SK-N-SH (cell line): ENCODE results near the gene SETDB2. TPM values are rescaled to one million over a fixed set of nuclear protein-coding genes. Genes with fewer than 3 reads are reported as not detected.

Experiments
- CTCF ChIA-PET: fragments of 300-600, 350-600 bp; formaldehyde crosslinking; extraction: SDS; loops from one replicate; lab custom pipeline; 2021; lab: Yijun Ruan, JAX
- POLR2A ChIA-PET: fragments of 350-600 bp; sonication (Branson Sonifier 250); formaldehyde crosslinking; extraction: SDS; loops from one replicate; lab custom pipeline; 2020; ENCODE audit warnings: antibody characterized with exemption, inconsistent platforms; lab: Yijun Ruan, JAX
- DNase-seq: peaks from one replicate; pipeline ENCODE4 v3.0.0; 2012
- H2AFZ ChIP-seq: fragments of 200-600 bp; sonication (generic); 2 replicates; pipeline ENCODE4 v1.8.1; 2016; ENCODE audit warnings: antibody characterized with exemption, mild to moderate bottlenecking, low read depth
- H3F3A ChIP-seq: fragments of 200-600 bp; sonication (generic); replicated peaks from 2 replicates; pipeline ENCODE3; 2016; ENCODE audit warnings: antibody characterized with exemption, mild to moderate bottlenecking; ENCODE audit not compliant: insufficient read depth
- H3K27ac ChIP-seq, 2 experiments: fragments of 200-500 bp in 1 of 2; fragments of 200-600 bp in 1 of 2; sonication (Bioruptor generic) in 1 of 2; sonication (generic), shearing (Covaris generic) in 1 of 2; 2 replicates each; pipeline versions ENCODE4 v1.5.1 to v1.6.1; 2014 to 2016; ENCODE audit warnings: low read depth in 2 of 2, inconsistent platforms in 1 of 2, low read length in 1 of 2, mild to moderate bottlenecking in 1 of 2, mixed read lengths in 1 of 2
- H3K27me3 ChIP-seq: fragments of 200-600 bp; sonication (generic), shearing (Covaris generic); 2 replicates; pipeline ENCODE4 v1.6.1; 2016; ENCODE audit warnings: mixed run types; ENCODE audit not compliant: insufficient read depth
- H3K36me3 ChIP-seq, 2 experiments: fragments of 200-500 bp in 1 of 2; fragments of 200-600 bp in 1 of 2; sonication (Bioruptor generic) in 1 of 2; sonication (generic) in 1 of 2; replicated peaks in 1 of 2; 2 replicates each; pipeline versions ENCODE3 to v1.5.1; 2014 to 2016; ENCODE audit warnings: low read length in 1 of 2, mild to moderate bottlenecking in 1 of 2; ENCODE audit not compliant: insufficient read depth in 2 of 2, control insufficient read depth in 1 of 2
- H3K4me1 ChIP-seq, 2 experiments: fragments of 200-500 bp in 1 of 2; fragments of 200-600 bp in 1 of 2; sonication (Bioruptor generic) in 1 of 2; sonication (generic), shearing (Covaris generic) in 1 of 2; 2 replicates each; pipeline versions ENCODE4 v1.5.1 to v1.6.1; 2014 to 2016; ENCODE audit warnings: low read depth in 1 of 2, low read length in 1 of 2, mixed run types in 1 of 2; ENCODE audit not compliant: insufficient read depth in 2 of 2, control insufficient read depth in 1 of 2
- H3K4me2 ChIP-seq: fragments of 200-600 bp; sonication (generic), shearing (Covaris generic); 2 replicates; pipeline ENCODE4 v1.6.1; 2017; ENCODE audit warnings: mixed run types
- H3K4me3 ChIP-seq, 2 experiments: fragments of 200-500 bp in 1 of 2; fragments of 200-600 bp in 1 of 2; sonication (Bioruptor generic) in 1 of 2; sonication (generic), shearing (Covaris generic) in 1 of 2; 2 replicates each; pipeline versions ENCODE4 v1.5.1 to v1.8.1; 2014 to 2016; ENCODE audit warnings: low read depth in 2 of 2, inconsistent platforms in 1 of 2, low read length in 1 of 2, mild to moderate bottlenecking in 1 of 2, mixed read lengths in 1 of 2, moderate library complexity in 1 of 2
- H3K79me2 ChIP-seq: fragments of 200-600 bp; sonication (generic); 2 replicates; pipeline ENCODE4 v1.8.1; 2017; ENCODE audit warnings: mild to moderate bottlenecking; ENCODE audit not compliant: insufficient read depth
- H3K9ac ChIP-seq: fragments of 200-600 bp; sonication (generic); 2 replicates; pipeline ENCODE4 v1.6.1; 2017; ENCODE audit warnings: mixed run types
- H3K9me2 ChIP-seq: fragments of 200-600 bp; sonication (generic); 2 replicates; pipeline ENCODE4 v1.6.1; 2017; ENCODE audit warnings: mixed run types
- H3K9me3 ChIP-seq: fragments of 200-600 bp; sonication (generic); 2 replicates; pipeline ENCODE4 v1.6.1; 2017; ENCODE audit warnings: mixed run types, mild to moderate bottlenecking, moderate library complexity
- H4K20me1 ChIP-seq: fragments of 200-600 bp; sonication (generic); 2 replicates; pipeline ENCODE4 v1.6.1; 2017; ENCODE audit warnings: mild to moderate bottlenecking, mixed run types; ENCODE audit not compliant: insufficient read depth
- CHD2 ChIP-seq: fragments of 150-350 bp; IDR thresholded peaks from 2 replicates; pipeline ENCODE4 v1.6.1; 2018; ENCODE audit warnings: low read length; ENCODE audit not compliant: partially characterized antibody
- CTCF ChIP-seq: fragments of 200-600 bp; sonication (generic); IDR thresholded peaks from 2 replicates; pipeline ENCODE4 v1.6.1; 2017; ENCODE audit warnings: antibody characterized with exemption, mild to moderate bottlenecking, moderate library complexity
- EZH2phosphoT487 ChIP-seq: fragments of 200-600 bp; sonication (generic); IDR thresholded peaks from 2 replicates; pipeline ENCODE4 v1.6.1; 2017; ENCODE audit warnings: low read depth, mixed run types, mild to moderate bottlenecking, antibody characterized with exemption, moderate library complexity, borderline replicate concordance
- GABPA ChIP-seq: IDR thresholded peaks from 2 replicates; pipeline ENCODE4 v1.4.0; 2012; ENCODE audit warnings: low read depth, mild to moderate bottlenecking
- MEF2A ChIP-seq: IDR thresholded peaks from 2 replicates; pipeline ENCODE4 v1.4.0; 2012; ENCODE audit warnings: low read depth, borderline replicate concordance
- MXI1 ChIP-seq: IDR thresholded peaks from 2 replicates; pipeline ENCODE4 v1.6.1; 2012; ENCODE audit warnings: mild to moderate bottlenecking, low read depth, low read length, improper control_type of control experiment
- PBX3 ChIP-seq: IDR thresholded peaks from 2 replicates; pipeline ENCODE4; 2012
- RAD21 ChIP-seq: IDR thresholded peaks from 2 replicates; pipeline ENCODE4 v1.6.1; 2012; ENCODE audit warnings: mild to moderate bottlenecking, low read length
- RCOR1 ChIP-seq: fragments of 150-350 bp; IDR thresholded peaks from 2 replicates; pipeline ENCODE4 v1.6.1; 2017; ENCODE audit warnings: antibody characterized with exemption, low read length
- REST ChIP-seq: IDR thresholded peaks from 2 replicates; pipeline ENCODE4 v1.6.1; 2012; ENCODE audit warnings: mild to moderate bottlenecking, low read depth, low read length, moderate library complexity
- RFX5 ChIP-seq: IDR thresholded peaks from 2 replicates; pipeline ENCODE4 v1.6.1; 2012; ENCODE audit warnings: mild to moderate bottlenecking, improper control_type of control experiment, low read length
- TEAD4 ChIP-seq: IDR thresholded peaks from 2 replicates; pipeline ENCODE4 v1.4.0; 2012; ENCODE audit warnings: mild to moderate bottlenecking, borderline replicate concordance; ENCODE audit not compliant: insufficient read depth
- WGBS: methylation state at CpG from one replicate; pipeline ENCODE4 v1.1.6; 2017; ENCODE audit warnings: low lambda C conversion rate; 5-methylcytosine and 5-hydroxymethylcytosine counted together
- polyA plus RNA-seq, 3 experiments: library from polyadenylated mRNA; depleted of rRNA; stranded (reverse); fragments of >200 nt; gene quantifications; 2 replicates each; pipeline ENCODE4 v1.2.3, GENCODE V29; 2012

SETDB2 gene
- polyA plus RNA-seq, 1 of the 3 experiments (the other 2 are of a cell fraction) = 1.9 TPM

GRCh38 chr13:49488563-49488962, 44.5 kb downstream of the SETDB2 start:
- no peak overlapping the region for H2AFZ ChIP-seq
- DNase-seq = no peak
- ChIA-PET CTCF (no interaction called here), POLR2A (no interaction called here)
- no peaks in the 10 kb centered on the region for H3K9me3 ChIP-seq
- H3F3A ChIP-seq = peaks cover 3% of the 10 kb centered on the region
- no peak overlapping the region for H3K4me2 ChIP-seq
- TF ChIP-seq TEAD4 (no peak), EZH2phosphoT487 (no peak), RCOR1 (no peak), MEF2A (no peak), MXI1 (no peak), RAD21 (no peak), REST (no peak), CHD2 (no peak), PBX3 (no peak), CTCF (no peak), RFX5 (no peak), GABPA (no peak)
- no peak overlapping the region for H3K27ac ChIP-seq
- H3K4me3 ChIP-seq = no peak overlapping the region
- H3K9me2 ChIP-seq = no peaks in the 10 kb centered on the region
- H3K27me3 ChIP-seq = no peaks in the 10 kb centered on the region
- no peak overlapping the region for H3K9ac ChIP-seq
- H3K36me3 ChIP-seq = peaks cover 20 to 39% of the 10 kb centered on the region in 2 experiments
- H4K20me1 ChIP-seq = no peaks in the 10 kb centered on the region
- WGBS = 97% methylated on average over 2 of the region's 2 CpGs
- no peaks in the 10 kb centered on the region for H3K4me1 ChIP-seq
- no peaks in the 10 kb centered on the region for H3K79me2 ChIP-seq
